ENCODE measurements around the gene CHIT1. TPM values are rescaled to one million over a fixed set of nuclear protein-coding genes. Genes with fewer than 3 reads are reported as not detected.
A peak's percentile ranks its signal among the peaks of the same experiment; 100 is the strongest.

CHIT1 gene
- total RNA-seq, 1 donor from 2014 or later = not detected

DNA sequence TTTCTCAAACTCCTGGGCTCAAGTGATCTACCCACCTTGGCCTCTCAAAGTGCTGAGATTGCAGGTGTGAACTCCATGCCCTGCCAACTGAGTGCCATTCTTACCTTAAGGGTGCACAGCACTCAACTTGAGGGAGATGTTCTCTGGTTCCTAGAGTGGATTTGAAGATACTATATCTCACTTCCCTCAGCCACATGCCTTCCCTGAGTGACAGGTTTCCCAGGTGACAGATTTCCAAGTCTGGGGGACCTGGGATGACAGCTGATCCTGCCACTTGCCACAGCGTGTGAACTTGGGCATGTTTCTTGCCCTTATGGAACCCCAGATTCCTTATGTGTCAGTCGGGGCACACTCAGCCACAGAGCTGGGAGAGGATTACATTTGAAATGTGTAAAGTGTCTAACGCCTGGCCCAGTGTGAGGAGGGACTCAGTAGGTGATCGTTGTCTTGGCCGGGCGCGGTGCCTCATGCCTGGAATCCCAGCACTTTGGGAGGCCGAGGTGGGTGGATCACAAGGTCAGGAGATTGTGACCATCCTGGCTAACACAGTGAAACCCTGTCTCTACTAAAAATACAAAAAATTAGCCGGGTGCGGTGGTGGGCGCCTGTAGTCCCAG lies 46.3 kb upstream of the CHIT1 start:
- peak overlapping the region; percentile 91 to 97 for H3K27ac ChIP-seq
- intact Hi-C loops (cut with DNase I) = loop anchor here (2.0 kb wide), 2 partner anchors 131 to 211 kb away; no protein-coding TSS in a partner anchor
- no peaks in the 10 kb centered on the region for H3K27me3 ChIP-seq
- no peak overlapping the region for H3K4me3 ChIP-seq
- no peak for DNase-seq (ENCODE audit: low spot score in 2 of 2)
- peaks cover 29 to 47% of the 10 kb centered on the region in 2 donors for H3K4me1 ChIP-seq
- no peaks in the 10 kb centered on the region for H3K9me3 ChIP-seq
- TF ChIP-seq, protein P1, sequence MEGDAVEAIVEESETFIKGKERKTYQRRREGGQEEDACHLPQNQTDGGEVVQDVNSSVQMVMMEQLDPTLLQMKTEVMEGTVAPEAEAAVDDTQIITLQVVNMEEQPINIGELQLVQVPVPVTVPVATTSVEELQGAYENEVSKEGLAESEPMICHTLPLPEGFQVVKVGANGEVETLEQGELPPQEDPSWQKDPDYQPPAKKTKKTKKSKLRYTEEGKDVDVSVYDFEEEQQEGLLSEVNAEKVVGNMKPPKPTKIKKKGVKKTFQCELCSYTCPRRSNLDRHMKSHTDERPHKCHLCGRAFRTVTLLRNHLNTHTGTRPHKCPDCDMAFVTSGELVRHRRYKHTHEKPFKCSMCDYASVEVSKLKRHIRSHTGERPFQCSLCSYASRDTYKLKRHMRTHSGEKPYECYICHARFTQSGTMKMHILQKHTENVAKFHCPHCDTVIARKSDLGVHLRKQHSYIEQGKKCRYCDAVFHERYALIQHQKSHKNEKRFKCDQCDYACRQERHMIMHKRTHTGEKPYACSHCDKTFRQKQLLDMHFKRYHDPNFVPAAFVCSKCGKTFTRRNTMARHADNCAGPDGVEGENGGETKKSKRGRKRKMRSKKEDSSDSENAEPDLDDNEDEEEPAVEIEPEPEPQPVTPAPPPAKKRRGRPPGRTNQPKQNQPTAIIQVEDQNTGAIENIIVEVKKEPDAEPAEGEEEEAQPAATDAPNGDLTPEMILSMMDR (IDR thresholded peaks at IDR 0.05) = no peak
- no peaks in the 10 kb centered on the region for H3K36me3 ChIP-seq

DNA sequence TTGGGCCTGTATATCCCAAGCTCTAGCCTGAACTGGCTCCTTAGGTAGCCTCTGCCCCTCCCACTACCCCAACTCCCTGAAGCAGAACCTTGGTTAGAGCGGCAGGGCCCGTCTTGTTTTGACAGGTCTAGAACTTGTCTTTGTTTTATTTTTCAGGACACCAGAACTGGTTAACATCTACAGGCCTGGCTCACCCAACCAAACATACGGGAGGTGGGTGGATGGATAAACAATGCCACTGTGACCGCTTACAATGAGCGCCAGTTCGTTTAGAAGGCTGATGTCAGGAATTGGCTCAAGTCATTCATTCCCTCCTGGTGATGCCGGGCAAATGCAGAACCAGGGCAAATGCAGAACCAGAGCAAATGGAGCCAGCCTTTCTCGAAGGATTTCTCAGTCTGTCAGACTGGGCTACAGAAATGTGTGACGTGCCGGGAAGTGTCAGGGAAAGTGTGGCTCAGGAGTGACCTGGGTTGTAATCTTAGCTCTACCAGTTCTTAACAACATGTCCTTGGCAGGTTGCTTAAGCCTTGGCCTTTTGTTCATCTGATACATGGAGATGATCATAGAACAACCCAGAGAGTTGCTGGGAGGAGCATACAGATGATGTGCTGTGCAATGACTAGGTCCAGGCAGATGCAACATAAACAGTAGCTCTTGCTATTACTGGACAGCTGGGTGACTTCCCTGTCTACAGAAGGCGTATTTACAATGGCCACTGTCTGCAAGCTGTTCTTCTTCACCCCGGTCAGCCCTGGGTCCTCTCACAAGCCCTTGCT lies 45.3 kb upstream of the CHIT1 start:
- no peaks in the 10 kb centered on the region for H3K27me3 ChIP-seq
- peak overlapping the region in 1 of 2 donors; percentile 42 for H3K4me3 ChIP-seq
- H3K9me3 ChIP-seq = no peaks in the 10 kb centered on the region
- TF ChIP-seq, protein P1 (IDR thresholded peaks at IDR 0.05) = no peak
- H3K4me1 ChIP-seq = peaks cover 29 to 47% of the 10 kb centered on the region in 2 donors
- intact Hi-C loops (cut with DNase I) = loop anchor here (2.0 to 5.0 kb wide), 5 partner anchors 132 to 423 kb away; no protein-coding TSS in a partner anchor
- DNase-seq (ENCODE audit: low spot score in 2 of 2) = peak; percentile 65 to 94
- H3K27ac ChIP-seq = peak overlapping the region; percentile 91 to 97
- no peaks in the 10 kb centered on the region for H3K36me3 ChIP-seq

GRCh38 chr1:203273869-203274602 lies 44.6 kb upstream of the CHIT1 start:
- H3K36me3 ChIP-seq = no peaks in the 10 kb centered on the region
- TF ChIP-seq, protein P1 (IDR thresholded peaks at IDR 0.05) = no peak
- peak overlapping the region; percentile 91 to 97 for H3K27ac ChIP-seq
- no peaks in the 10 kb centered on the region for H3K9me3 ChIP-seq
- no peak for DNase-seq (ENCODE audit: low spot score in 2 of 2)
- intact Hi-C loops (cut with DNase I) = loop anchor here (1.0 to 5.0 kb wide), 10 partner anchors 16 to 423 kb away; partner anchors contain the start of gene BTG2
- H3K4me3 ChIP-seq = peak overlapping the region; percentile 11 to 42
- no peaks in the 10 kb centered on the region for H3K27me3 ChIP-seq
- peaks cover 26 to 43% of the 10 kb centered on the region in 2 donors for H3K4me1 ChIP-seq

- peak; percentile 90 to 97 for DNase-seq (ENCODE audit: low spot score in 2 of 2)
- peak overlapping the region; percentile 91 to 97 for H3K27ac ChIP-seq
- TF ChIP-seq, protein P1 (IDR thresholded peaks at IDR 0.05) = peak; percentile 93 to 97 (median 97)
- peak overlapping the region; percentile 11 to 42 for H3K4me3 ChIP-seq
- no peaks in the 10 kb centered on the region for H3K9me3 ChIP-seq
- peaks cover 23 to 40% of the 10 kb centered on the region in 2 donors for H3K4me1 ChIP-seq
- intact Hi-C loops (cut with DNase I) = loop anchor here (1.0 to 5.0 kb wide), 8 partner anchors 17 to 424 kb away; partner anchors contain the start of gene BTG2
- no peaks in the 10 kb centered on the region for H3K27me3 ChIP-seq
- H3K36me3 ChIP-seq = no peaks in the 10 kb centered on the region
Observed at GRCh38 chr1:203273206-203273868, 43.9 kb upstream of the CHIT1 start.
